Hematopoietic multipotent progenitor cell treated with erythropoietin and hydrocortisone succinate and interleukin-3 and kit ligand, for 4 days (in vitro differentiated cells): Measurements from ENCODE around the gene RBMY1A1.
"Not testable (repeated sequence)": the region's sequence is repeated elsewhere in the genome, so short reads cannot be mapped to it uniquely, and the experiment has no call there.

Experiments used
- DNase-seq: peaks from one replicate; pipeline ENCODE4 v3.0.0-alpha.2; 2015

RBMY1A1 gene

DNA sequence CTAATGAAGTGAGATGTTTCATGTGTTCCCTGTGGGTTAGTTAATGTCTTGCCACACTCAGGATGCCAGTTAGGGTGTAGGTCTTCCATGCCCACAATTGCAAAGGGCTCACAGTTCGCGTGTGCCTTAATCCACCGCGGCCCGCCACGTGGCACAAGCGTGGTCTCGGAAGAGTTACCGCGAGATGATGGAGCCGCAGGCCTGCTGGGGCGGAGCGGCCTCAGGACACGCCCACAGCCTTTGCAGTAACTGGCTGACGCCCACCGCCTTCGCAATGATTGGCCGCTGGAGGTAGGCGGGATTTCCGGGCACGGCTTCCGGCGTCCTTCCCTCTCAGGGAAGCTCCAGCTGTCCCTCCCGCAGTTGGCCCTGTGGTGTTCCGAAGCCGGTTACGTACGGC lies at the start of gene RBMY1A1:
TSS of gene RBMY1A1 (plus strand) at position 301 of the 400 bp plus-strand sequence. CDS start 2,013 bp downstream, outside the sequence.
- not testable (repeated sequence) for DNase-seq

GRCh38 chrY:21511038-21511437 lies 23.6 kb upstream of the RBMY1A1 start, which contains the start of gene RBMY1B:
TSS of gene RBMY1B (plus strand) at chrY:21511338. CDS start at chrY:21513351, 2,013 bp downstream.
- DNase-seq = not testable (repeated sequence)

DNA sequence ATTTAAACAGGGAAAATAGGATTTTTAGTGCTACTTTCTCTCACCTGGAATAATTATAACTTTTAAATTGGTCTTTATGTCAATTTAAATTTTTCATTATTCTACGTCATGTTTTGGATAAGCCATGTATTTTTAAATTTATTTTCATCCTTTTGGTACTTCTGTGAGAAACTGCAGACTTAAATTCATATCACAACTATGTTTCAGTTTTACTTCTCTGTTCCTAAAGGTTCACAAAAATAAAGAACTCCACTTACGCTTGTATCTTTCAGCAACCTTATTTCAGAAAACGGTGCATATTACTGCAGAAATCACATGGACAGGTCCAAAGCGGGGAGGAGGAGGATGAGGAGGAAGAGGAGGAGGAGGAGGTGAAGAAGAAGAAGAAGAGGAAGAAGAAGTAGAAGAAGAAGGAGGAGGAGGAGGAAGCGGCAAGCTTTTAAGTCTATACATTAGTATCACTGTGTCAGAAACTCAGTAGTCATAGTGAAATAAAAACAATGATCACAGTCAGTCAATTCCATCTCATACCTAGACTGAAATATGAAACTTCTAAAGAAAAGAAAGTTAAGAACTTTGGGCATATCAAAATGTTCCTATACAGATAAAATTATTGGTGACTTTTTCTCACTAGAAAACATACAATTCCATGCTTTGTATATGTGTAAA lies 24.8 kb downstream of the RBMY1A1 start:
- not testable (repeated sequence) for DNase-seq

DNA sequence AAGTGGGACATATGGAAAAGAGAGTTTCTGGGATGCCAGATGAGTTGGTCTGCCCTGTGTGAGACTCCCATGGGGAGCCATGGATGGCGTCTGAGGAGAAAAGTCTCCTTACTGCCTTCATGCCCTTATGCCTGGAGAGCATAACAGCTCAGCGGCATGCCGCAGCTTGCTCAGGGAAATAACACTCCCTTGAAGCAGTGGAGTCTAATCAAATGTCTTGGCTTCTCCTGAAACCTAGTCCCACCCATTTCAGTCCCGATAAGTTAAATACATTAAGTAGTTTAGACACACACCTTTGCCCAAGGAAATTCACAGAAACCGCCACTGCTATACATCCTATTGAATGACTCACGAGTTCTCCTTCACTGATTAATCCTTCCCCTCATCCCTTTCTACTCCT lies 50.8 kb downstream of the RBMY1A1 start:
- no peak for DNase-seq

DNA sequence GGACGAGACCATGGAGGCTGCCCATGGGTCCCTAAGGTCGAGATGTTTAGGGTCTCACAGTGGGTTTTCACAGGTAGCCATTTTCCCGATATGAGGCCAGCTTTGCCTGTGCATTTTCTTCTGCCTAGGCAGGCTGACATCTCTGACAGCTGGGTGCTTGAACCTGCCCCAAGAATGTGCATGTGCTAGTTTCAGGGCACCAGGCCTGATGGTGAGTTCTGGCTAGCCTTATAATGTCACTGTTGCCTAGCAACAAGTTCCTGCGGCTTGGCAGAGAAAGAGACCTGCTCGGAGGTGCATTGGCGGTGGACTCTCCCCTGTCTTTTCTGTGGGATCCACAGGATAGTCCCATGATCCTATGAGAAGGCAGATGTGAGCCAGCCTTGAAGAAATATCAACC lies 51.8 kb downstream of the RBMY1A1 start:
- not testable (repeated sequence) for DNase-seq

DNA sequence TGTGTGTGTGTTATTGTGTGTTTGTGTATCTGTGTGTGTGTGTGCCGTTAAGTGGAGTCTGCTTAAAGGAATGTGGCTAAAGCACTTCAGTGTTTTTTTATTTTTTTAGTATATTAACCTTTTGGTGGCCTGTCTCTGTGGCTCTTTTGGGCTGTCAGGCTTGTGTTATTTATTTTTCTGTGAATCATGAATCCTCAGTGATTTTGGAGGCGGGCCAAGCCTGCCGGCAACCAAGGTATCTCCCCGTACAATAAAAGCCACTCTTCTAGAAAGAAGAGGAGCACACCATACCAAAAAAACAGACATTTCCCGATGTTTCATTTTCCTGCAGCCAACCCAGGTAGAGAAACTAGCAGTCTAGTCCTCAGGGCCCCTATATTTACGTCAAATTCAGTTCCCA lies 57.4 kb downstream of the RBMY1A1 start:
- DNase-seq = no peak

- not testable (repeated sequence) for DNase-seq
Measured at GRCh38 chrY:21596287-21596686, 61.6 kb downstream of the RBMY1A1 start.
